Kidney epithelial cell (primary cell): Measurements from ENCODE around the gene RPS18. TPM values are rescaled to one million over a fixed set of nuclear protein-coding genes. Genes with fewer than 3 reads are reported as not detected.
A peak's percentile ranks its signal among the peaks of the same experiment; 100 is the strongest.

ENCODE experiments used
- DNase-seq: peaks from one replicate; pipeline ENCODE4 v3.0.0-alpha.2; 2010; ENCODE audit warnings: low read depth
- H3K27me3 ChIP-seq: 2 replicates; pipeline ENCODE4 v1.6.0; 2011; ENCODE audit warnings: low read length; ENCODE audit not compliant: control insufficient read depth, insufficient read depth
- H3K36me3 ChIP-seq: 2 replicates; pipeline ENCODE4 v1.5.1; 2011; ENCODE audit warnings: low read length; ENCODE audit not compliant: control insufficient read depth, insufficient read depth
- H3K4me3 ChIP-seq: 2 replicates; pipeline ENCODE4 v1.5.1; 2011; ENCODE audit warnings: low read depth, mild to moderate bottlenecking, control low read depth, low read length
- total RNA-seq: library from RNA; depleted of rRNA; stranded (reverse); fragments of >200 nt; gene quantifications from 2 replicates; pipeline ENCODE4 v1.2.3, GENCODE V29; 2015
- TF ChIP-seq, protein P1 (sequence below): IDR thresholded peaks from 2 replicates; pipeline ENCODE4 v1.5.1; 2011; ENCODE audit warnings: mild to moderate bottlenecking, moderate library complexity, low read length, control low read depth, inconsistent platforms; ENCODE audit not compliant: insufficient read depth, poor library complexity, severe bottlenecking

The RPS18 gene
- total RNA-seq, 1 donor from 2014 or later, result 7,360 TPM

DNA sequence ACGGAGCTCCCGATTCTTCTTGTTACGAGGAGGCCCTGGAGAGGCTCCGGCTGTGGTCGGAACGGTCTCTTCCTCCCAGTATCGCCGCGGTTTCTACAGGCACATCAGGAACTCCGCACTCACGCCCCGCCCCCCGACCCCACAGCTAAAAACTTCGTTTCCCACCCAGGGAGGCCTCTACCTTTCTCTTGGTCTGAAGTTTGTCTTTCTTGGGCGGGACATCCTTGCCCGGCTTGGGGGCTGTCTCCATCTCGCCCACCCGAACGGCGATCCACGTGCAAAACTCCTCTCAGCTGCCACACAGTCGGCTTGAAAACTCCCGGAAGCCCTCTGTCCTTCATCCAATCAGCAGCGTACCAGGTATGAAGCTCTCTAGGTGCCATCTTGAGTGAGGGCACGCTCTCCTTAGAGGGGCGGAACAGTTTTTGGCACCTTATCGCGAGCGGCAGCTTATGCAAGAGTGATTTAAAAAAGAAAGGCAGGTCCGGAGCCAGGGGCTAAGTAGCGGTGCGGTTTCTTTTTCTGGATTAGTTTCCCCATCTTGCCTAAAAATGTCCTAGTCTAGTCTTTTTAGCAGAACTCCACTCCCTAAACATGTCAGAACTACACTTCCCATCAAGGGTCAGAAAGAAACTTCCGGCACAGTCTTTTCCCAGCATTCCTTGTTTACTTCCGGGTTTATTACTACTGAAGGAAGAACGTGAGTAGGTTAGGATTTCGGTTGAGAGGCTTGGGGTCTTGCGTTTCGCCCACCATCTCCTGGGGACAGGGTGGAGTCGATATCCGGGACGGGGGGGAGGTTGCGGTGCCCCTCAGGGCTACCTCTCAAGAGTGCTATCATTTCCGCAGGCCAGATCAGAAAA lies 17.3 kb downstream of the RPS18 start, which contains the start of the genes PFDN6 and WDR46:
Gene PFDN6, plus strand, starts transcription at position 681 of the 863 bp plus-strand sequence. CDS start 256 bp downstream, outside the sequence.
Gene WDR46, minus strand, starts transcription at position 319 of the 863 bp plus-strand sequence. Its CDS starts 69 bp downstream, at position 250.
- no peak for DNase-seq
- no peaks in the 10 kb centered on the region for H3K27me3 ChIP-seq
- TF ChIP-seq, protein P1, sequence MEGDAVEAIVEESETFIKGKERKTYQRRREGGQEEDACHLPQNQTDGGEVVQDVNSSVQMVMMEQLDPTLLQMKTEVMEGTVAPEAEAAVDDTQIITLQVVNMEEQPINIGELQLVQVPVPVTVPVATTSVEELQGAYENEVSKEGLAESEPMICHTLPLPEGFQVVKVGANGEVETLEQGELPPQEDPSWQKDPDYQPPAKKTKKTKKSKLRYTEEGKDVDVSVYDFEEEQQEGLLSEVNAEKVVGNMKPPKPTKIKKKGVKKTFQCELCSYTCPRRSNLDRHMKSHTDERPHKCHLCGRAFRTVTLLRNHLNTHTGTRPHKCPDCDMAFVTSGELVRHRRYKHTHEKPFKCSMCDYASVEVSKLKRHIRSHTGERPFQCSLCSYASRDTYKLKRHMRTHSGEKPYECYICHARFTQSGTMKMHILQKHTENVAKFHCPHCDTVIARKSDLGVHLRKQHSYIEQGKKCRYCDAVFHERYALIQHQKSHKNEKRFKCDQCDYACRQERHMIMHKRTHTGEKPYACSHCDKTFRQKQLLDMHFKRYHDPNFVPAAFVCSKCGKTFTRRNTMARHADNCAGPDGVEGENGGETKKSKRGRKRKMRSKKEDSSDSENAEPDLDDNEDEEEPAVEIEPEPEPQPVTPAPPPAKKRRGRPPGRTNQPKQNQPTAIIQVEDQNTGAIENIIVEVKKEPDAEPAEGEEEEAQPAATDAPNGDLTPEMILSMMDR, result no peak
- peak within 1 kb of the TSS; percentile 83 for H3K4me3 ChIP-seq
- no peaks in the 10 kb centered on the region for H3K36me3 ChIP-seq

DNA sequence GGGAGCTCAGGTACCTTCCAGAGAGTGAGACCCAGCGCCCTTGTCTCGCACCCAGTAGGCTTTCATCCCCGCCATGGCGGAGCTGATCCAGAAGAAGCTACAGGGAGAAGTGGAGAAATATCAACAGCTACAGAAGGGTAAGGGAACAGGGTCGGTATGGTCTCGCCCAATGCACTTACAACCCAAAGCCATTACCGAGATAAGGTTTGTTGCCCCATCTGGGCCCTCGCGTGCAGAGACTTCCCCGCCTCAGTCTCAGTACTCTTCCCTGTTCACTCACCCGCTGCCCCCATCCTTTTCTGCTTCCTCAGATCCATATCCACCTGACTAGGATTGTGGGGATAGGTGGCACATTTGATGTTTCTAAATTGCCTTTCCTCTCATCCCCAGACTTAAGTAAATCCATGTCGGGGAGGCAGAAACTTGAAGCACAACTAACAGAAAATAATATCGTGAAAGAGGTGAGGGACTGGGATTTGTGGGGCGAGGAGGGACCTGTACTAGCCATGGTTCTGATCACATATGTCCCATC lies 18.0 kb downstream of the RPS18 start:
- peaks cover 1% of the 10 kb centered on the region for H3K36me3 ChIP-seq
- no peak for DNase-seq
- TF ChIP-seq, protein P1, result no peak
- H3K27me3 ChIP-seq, result no peaks in the 10 kb centered on the region
- H3K4me3 ChIP-seq, result peak overlapping the region; percentile 83

DNA sequence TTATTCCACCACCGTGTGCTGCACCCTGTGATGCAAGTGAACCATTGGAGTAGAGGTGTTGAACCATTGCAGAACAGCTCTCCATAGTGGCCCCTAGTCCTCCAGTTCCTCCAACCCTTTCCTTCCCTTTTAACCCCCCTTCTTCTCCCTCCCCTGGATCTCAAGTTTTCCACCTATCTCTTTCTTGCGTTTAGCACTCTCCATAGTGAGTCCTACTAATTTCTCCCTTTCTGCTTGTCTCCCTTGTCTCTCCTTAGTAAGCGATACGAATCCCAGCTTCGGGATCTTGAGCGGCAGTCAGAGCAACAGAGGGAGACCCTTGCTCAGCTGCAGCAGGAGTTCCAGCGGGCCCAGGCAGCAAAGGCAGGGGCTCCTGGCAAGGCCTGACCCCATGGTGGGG lies 18.6 kb downstream of the RPS18 start:
- DNase-seq, result no peak
- peak overlapping the region; percentile 83 for H3K4me3 ChIP-seq
- H3K27me3 ChIP-seq, result no peaks in the 10 kb centered on the region
- peaks cover 1% of the 10 kb centered on the region for H3K36me3 ChIP-seq
- TF ChIP-seq, protein P1, result no peak

DNA sequence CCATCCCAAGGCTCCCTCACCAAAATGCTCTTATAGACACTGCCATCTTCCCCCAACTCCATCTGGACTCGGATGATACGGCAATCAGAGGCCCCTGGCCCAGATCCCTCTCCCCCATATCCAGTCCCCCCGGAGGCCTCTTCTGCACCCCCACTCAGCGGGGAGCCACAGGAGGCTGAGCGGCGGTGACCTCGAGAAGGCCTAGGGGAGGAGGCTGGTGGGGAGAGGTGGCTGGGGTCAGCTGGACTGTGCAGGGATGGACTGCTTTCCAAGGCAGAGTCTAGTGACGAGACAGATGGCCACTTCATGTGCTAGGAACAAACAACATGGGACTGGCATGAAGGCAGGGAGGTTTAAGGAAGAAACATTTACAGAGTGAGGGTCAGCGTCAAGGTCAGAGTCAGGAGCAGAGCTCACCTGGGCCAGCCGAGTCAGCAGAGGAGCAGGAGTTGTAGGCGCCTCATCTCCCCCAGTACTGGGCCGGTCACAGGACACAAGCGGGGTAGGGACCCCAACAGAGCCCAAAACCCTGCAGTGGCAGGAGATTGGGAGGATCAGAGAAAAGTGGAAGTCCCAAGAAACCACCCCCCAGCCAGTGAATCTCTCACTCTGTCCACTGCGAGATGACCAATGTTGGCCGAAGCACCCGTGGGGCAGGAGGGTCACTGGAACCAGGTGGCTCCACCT lies 21.3 kb downstream of the RPS18 start:
- Histone ChIP-seq H3K27me3 (no peaks in the 10 kb centered on the region), H3K4me3 (no peak overlapping the region), H3K36me3 (peaks cover 1% of the 10 kb centered on the region)
- TF ChIP-seq, protein P1, result no peak
- no peak for DNase-seq

DNA sequence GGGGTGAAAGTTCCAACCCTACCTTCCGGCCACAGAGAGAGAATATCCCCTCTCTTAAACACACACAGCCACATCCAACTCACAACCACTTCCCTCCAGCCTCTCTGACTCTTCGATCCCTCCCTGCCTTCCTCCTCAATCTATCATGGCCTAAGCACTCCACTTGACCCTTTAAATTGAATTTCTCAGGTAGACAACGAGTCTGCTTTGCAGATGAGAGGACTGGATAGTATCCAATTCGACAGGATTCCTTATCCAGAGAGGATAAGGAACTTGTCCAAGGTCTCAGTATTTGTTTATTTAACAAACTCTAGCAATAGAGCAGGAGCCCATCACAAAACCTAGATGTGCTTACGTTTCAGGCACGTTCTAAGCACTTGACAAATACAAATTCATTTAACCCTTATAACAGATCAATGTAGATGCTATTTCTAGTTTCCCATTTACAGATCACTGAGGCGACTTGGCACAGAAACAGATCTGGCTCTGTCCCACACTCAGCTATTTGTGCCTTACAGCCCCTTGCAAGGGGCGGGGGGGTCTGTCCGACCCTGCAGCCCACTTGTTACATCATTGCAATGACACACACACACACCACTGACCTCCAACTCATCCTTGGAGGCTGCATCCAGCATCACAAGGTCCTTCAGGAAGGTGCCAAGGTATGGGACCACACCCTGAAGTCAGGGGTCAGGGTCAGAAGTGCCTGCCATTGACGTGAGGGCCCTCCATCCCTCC lies 22.4 kb downstream of the RPS18 start:
- H3K27me3 ChIP-seq, result no peaks in the 10 kb centered on the region
- no peak for DNase-seq
- TF ChIP-seq, protein P1, result no peak
- peaks cover 1% of the 10 kb centered on the region for H3K36me3 ChIP-seq
- H3K4me3 ChIP-seq, result no peak overlapping the region
